Type B pancreatic cell (in vitro differentiated cells): ENCODE results near the gene POU6F2. TPM values are rescaled to one million over a fixed set of nuclear protein-coding genes. Genes with fewer than 3 reads are reported as not detected.

Experiments used
- DNase-seq: peaks from one replicate; pipeline ENCODE4 v3.0.0; 2021; ENCODE audit warnings: mixed read lengths; ENCODE audit not compliant: unreplicated experiment; ENCODE audit errors: extremely low spot score
- H3K27ac Mint-ChIP-seq: 2 replicates; pipeline ENCODE4 v1.8.0; 2021; ENCODE audit warnings: mild to moderate bottlenecking, mixed read lengths
- H3K27me3 Mint-ChIP-seq: 2 replicates; pipeline ENCODE4 v1.8.0; 2021; ENCODE audit warnings: mixed read lengths
- H3K36me3 Mint-ChIP-seq: 2 replicates; pipeline ENCODE4 v1.8.0; 2021; ENCODE audit warnings: mixed read lengths
- H3K4me1 Mint-ChIP-seq: one replicate; pipeline ENCODE4 v1.8.0; 2021; ENCODE audit warnings: mixed read lengths; ENCODE audit not compliant: unreplicated experiment
- H3K4me3 Mint-ChIP-seq: 2 replicates; pipeline ENCODE4 v1.8.0; 2021; ENCODE audit warnings: mild to moderate bottlenecking, mixed read lengths
- H3K9me3 Mint-ChIP-seq: 2 replicates; pipeline ENCODE4 v1.8.0; 2021; ENCODE audit warnings: mixed read lengths
- CTCF ChIP-seq: fragments of 200-600 bp; sonication (generic); conservative IDR thresholded peaks from 2 replicates; pipeline ENCODE4 v1.5.0; 2021; ENCODE audit warnings: antibody characterized with exemption, mild to moderate bottlenecking
- total RNA-seq: library from RNA; stranded (reverse); gene quantifications from 2 replicates; pipeline ENCODE4 v1.2.1, GENCODE V29; 2021; ENCODE audit warnings: low replicate concordance

POU6F2 gene
- total RNA-seq, 1 donor from 2014 or later, result 1.4 TPM

- TF ChIP-seq CTCF, result no peak
- peaks cover 70% of the 10 kb centered on the region for H3K27me3 Mint-ChIP-seq
- no peak overlapping the region for H3K27ac Mint-ChIP-seq
- peaks cover 12% of the 10 kb centered on the region for H3K4me1 Mint-ChIP-seq
- no peaks in the 10 kb centered on the region for H3K36me3 Mint-ChIP-seq
- H3K4me3 Mint-ChIP-seq, result no peak overlapping the region
- no peak for DNase-seq
- no peaks in the 10 kb centered on the region for H3K9me3 Mint-ChIP-seq
Measured at GRCh38 chr7:39349452-39350123, 371.9 kb downstream of the POU6F2 start.

- peak; percentile 50 for TF ChIP-seq CTCF
- Mint-ChIP-seq H3K27ac (no peak overlapping the region), H3K4me1 (peaks cover 12% of the 10 kb centered on the region), H3K4me3 (peak overlapping the region; percentile 48), H3K9me3 (no peaks in the 10 kb centered on the region), H3K36me3 (no peaks in the 10 kb centered on the region), H3K27me3 (peaks cover 68% of the 10 kb centered on the region)
- DNase-seq, result no peak
Measured at GRCh38 chr7:39353615-39354376, 376.1 kb downstream of the POU6F2 start.

GRCh38 chr7:39355664-39356063, 378.0 kb downstream of the POU6F2 start:
- no peak for TF ChIP-seq CTCF
- Mint-ChIP-seq H3K4me3 (no peak overlapping the region), H3K36me3 (no peaks in the 10 kb centered on the region), H3K4me1 (peaks cover 12% of the 10 kb centered on the region), H3K27ac (no peak overlapping the region), H3K9me3 (no peaks in the 10 kb centered on the region), H3K27me3 (peaks cover 55% of the 10 kb centered on the region)
- DNase-seq, result no peak

GRCh38 chr7:39356172-39356925, 378.6 kb downstream of the POU6F2 start:
- Mint-ChIP-seq H3K27me3 (peaks cover 52% of the 10 kb centered on the region), H3K36me3 (no peaks in the 10 kb centered on the region), H3K27ac (no peak overlapping the region), H3K4me1 (peaks cover 12% of the 10 kb centered on the region), H3K9me3 (no peaks in the 10 kb centered on the region), H3K4me3 (no peak overlapping the region)
- no peak for DNase-seq
- no peak for TF ChIP-seq CTCF

- H3K27me3 Mint-ChIP-seq, result peaks cover 50% of the 10 kb centered on the region
- TF ChIP-seq CTCF, result peak; percentile 72
- no peak overlapping the region for H3K4me3 Mint-ChIP-seq
- no peak for DNase-seq
- no peaks in the 10 kb centered on the region for H3K9me3 Mint-ChIP-seq
- H3K27ac Mint-ChIP-seq, result no peak overlapping the region
- no peaks in the 10 kb centered on the region for H3K36me3 Mint-ChIP-seq
- H3K4me1 Mint-ChIP-seq, result peaks cover 12% of the 10 kb centered on the region
Measured at GRCh38 chr7:39357648-39358047, 379.9 kb downstream of the POU6F2 start.
